D721Med (cell line): ENCODE measurements around the gene RFT1.

ENCODE experiments used
- DNase-seq: peaks from one replicate; pipeline ENCODE4 v3.0.0; 2011; ENCODE audit warnings: low spot score; ENCODE audit not compliant: insufficient read length
- FAIRE-seq: peaks from 2 replicates; lab custom pipeline; 2011; peaks lifted over from hg19 to GRCh38; lab: Jason Lieb, UNC
- TF ChIP-seq, protein P1 (sequence below): IDR thresholded peaks from 2 replicates; pipeline ENCODE4 v1.5.1; 2012; ENCODE audit warnings: mild to moderate bottlenecking, control low read depth; ENCODE audit not compliant: insufficient read depth; ENCODE audit errors: missing control alignments

Gene RFT1, protein sequence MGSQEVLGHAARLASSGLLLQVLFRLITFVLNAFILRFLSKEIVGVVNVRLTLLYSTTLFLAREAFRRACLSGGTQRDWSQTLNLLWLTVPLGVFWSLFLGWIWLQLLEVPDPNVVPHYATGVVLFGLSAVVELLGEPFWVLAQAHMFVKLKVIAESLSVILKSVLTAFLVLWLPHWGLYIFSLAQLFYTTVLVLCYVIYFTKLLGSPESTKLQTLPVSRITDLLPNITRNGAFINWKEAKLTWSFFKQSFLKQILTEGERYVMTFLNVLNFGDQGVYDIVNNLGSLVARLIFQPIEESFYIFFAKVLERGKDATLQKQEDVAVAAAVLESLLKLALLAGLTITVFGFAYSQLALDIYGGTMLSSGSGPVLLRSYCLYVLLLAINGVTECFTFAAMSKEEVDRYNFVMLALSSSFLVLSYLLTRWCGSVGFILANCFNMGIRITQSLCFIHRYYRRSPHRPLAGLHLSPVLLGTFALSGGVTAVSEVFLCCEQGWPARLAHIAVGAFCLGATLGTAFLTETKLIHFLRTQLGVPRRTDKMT

DNA sequence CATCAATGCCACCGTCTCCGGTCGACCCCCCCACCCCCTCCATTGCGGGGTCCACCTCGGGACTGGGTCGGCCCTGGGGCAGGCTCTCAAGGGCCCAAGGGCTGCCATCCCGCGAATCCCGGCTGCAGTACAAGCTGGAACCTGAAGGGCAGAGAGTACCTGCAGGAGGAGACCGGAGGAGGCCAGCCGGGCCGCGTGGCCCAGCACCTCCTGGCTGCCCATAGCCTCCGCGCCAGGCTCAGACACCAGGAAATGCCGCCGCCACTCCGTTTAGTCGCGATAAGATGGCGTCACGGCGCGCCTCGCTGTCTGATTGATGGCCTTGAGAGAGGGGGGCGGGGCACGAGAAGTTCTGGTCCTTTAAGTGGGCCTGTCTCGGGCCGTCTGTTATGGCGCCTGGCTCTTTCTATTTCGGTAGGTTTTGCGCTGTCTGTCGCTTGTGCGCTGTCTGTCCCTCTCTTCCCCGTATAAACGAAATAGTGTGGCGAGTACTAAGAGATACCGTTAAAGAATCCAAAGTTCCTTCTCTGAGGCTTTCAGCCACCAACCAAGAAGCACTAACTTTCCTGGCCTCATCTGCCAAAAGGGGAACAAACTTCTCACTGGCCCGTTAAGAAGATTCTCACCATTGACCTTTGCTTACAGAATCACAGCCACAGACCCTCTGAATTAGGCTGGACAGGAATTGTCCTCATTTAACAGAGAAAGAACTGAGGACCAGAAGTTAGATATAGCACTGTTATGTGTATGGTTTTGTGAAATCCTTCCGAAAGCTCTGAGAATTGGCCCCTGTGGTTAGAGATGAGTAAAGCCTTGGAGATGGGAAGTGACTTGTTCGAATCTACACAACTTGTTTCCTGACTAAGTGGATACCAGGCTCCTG lies at the start of gene RFT1:
TSS of gene RFT1 (minus strand) at position 257 of the 883 bp plus-strand sequence. CDS start at position 222, 35 bp downstream.
- DNase-seq (peak; percentile 64), FAIRE-seq (peak; percentile 32)
- TF ChIP-seq, protein P1, sequence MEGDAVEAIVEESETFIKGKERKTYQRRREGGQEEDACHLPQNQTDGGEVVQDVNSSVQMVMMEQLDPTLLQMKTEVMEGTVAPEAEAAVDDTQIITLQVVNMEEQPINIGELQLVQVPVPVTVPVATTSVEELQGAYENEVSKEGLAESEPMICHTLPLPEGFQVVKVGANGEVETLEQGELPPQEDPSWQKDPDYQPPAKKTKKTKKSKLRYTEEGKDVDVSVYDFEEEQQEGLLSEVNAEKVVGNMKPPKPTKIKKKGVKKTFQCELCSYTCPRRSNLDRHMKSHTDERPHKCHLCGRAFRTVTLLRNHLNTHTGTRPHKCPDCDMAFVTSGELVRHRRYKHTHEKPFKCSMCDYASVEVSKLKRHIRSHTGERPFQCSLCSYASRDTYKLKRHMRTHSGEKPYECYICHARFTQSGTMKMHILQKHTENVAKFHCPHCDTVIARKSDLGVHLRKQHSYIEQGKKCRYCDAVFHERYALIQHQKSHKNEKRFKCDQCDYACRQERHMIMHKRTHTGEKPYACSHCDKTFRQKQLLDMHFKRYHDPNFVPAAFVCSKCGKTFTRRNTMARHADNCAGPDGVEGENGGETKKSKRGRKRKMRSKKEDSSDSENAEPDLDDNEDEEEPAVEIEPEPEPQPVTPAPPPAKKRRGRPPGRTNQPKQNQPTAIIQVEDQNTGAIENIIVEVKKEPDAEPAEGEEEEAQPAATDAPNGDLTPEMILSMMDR: no peak

DNA sequence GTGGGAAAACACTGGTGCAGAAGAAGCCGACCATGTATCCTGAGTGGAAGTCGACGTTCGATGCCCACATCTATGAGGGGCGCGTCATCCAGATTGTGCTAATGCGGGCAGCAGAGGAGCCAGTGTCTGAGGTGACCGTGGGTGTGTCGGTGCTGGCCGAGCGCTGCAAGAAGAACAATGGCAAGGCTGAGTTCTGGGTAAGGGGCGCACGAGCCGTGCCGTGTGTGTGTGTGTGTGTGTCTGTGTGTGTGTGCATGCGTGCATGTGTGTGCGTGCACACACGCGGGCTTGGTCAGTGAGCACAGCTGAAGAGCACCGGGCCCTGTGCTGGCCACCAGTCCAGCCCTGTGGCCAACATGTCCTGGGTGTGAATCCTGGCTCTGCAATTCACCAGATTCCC lies 49.3 kb upstream of the RFT1 start:
- DNase-seq: no peak
- no peak for FAIRE-seq
- TF ChIP-seq, protein P1: no peak

DNA sequence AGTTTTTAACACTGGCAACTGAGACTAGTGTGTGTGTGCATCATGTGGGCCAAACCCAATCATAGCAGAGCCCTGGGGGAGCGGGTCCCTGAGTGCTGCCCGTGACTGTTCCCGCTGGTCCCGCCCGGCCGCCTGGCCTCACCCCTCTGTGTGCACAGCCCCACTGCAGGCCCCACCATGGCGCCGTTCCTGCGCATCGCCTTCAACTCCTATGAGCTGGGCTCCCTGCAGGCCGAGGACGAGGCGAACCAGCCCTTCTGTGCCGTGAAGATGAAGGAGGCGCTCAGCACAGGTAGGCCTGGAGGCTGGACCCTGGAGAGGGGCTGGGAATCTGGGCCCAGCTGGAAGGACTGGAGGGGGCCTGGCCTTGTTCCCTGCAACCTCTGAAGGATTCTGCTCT lies 48.0 kb upstream of the RFT1 start:
- DNase-seq (no peak), FAIRE-seq (no peak)
- TF ChIP-seq, protein P1: no peak

DNA sequence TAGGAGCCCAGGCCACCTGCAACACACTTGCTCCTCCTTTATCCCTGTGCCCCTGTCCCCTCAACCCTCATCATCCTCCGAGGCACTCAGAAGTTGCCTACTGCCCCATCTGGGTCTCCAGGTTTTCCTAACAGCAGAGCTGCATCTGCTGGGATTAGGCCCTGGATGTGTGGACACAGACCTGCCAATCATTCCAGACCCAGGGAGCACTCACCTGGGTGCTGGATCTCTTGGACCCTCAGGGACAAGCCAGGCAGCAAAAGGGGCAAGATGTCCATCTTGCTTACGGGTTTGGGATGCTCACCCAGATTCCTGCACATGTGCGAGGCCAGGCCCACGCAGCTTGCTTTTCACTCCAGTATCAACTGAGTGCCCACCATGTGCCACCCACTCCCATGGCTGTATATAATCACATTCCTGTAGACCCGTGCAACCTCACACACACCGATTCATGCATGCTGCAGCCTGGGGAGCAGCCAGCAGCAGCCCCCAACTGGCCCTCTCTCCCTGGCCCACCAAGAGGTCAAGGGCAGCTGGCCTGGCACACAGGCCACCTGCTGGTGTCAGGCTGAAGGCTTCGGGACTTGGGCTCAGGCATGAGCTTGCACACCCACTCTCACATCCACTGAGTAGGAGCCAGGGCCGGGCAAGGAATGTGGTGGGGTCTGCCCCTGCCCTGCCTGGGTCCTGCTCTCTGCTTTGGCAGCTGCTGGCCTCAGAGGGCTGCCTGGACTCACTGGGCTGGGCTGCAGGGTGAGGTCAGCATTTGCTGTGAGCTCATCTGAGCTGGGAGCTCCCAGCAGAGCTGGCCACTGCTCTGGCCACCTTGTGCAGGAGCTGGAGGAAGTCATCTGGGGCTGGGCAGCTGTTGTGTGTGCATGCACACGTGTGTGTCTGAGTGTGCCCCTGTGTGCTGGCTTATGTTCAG lies 45.6 kb upstream of the RFT1 start:
- DNase-seq (no peak), FAIRE-seq (no peak)
- TF ChIP-seq, protein P1: no peak

DNA sequence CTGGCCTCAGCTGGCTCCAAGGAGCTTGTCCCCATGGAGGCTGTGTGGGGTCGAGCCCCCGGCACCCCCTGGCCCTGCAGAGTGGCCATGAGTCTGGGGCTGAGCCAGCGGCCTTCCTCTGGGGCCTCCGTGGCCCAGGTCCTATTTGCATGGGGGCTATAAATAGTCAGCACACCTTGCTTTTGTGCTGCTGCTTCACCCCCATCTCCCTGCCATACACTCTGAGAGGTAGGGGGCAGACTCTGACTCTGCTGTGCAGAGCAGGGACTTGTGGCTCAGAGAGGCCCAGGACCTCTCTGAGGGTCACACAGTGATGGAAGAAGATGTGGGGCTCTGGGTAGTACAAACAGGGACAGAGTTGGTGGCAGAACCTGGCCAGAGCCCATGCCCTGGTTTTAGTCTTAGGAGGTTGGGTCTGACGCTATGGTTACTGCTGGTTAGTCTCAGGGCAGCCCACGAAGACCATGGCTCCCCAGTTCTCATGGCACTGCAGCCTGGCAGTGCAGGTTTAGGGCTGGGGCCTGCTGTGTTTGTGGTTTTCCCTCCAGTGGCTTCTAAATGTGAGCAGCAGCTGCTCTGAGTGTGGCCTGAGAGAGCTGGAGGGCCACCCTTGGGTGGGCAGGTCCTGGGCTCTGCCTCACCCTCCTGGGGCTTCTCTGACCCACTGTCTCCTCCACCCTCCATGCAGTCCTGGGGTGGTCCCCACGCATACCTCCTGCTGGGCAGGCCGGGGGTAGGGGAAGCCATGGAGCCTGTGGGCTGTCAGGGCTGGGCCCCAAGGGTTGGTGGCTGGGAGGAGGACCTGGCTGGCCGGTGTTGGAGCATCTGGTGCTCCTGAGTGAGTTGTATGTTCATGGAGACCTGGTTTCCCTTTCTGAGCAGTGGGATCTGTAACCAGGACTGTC lies 44.4 kb upstream of the RFT1 start:
- FAIRE-seq (no peak), DNase-seq (no peak)
- TF ChIP-seq, protein P1: no peak
